Liver (tissue), 9 donors: ENCODE measurements around the gene C2orf92. TPM values are rescaled to one million over a fixed set of nuclear protein-coding genes. Genes with fewer than 3 reads are reported as not detected.

Experiments
- DNase-seq: peaks from one replicate; pipeline ENCODE4 v3.0.0-alpha.2; 2017; ENCODE audit warnings: low spot score
- H3K27ac ChIP-seq, 2 donors: one replicate each; pipeline ENCODE4 v1.7.0; 2013; ENCODE audit warnings: inconsistent platforms in 2 of 2, low read length in 2 of 2, control low read depth in 1 of 2, low read depth in 1 of 2, mild to moderate bottlenecking in 1 of 2
- H3K27me3 ChIP-seq, 4 donors: one replicate each; pipeline versions ENCODE4 v1.6.1 to v1.7.0; 2013; ENCODE audit warnings: low read length in 3 of 4, inconsistent platforms in 1 of 4, mild to moderate bottlenecking in 1 of 4, moderate library complexity in 1 of 4; ENCODE audit not compliant: control insufficient read depth in 4 of 4, insufficient read depth in 4 of 4
- H3K36me3 ChIP-seq, 4 donors: one replicate each; pipeline versions ENCODE4 v1.6.1 to v1.7.0; 2013; ENCODE audit warnings: low read length in 3 of 4, mild to moderate bottlenecking in 3 of 4, low read depth in 1 of 4, moderate library complexity in 1 of 4; ENCODE audit not compliant: control insufficient read depth in 4 of 4, insufficient read depth in 3 of 4
- H3K4me1 ChIP-seq, 4 donors: one replicate each; pipeline versions ENCODE4 v1.6.1 to v1.7.0; 2013; ENCODE audit warnings: low read length in 3 of 4, mild to moderate bottlenecking in 3 of 4, moderate library complexity in 1 of 4; ENCODE audit not compliant: control insufficient read depth in 4 of 4, insufficient read depth in 4 of 4
- H3K4me3 ChIP-seq, 3 donors: one replicate each; pipeline versions ENCODE4 v1.6.1 to v1.7.0; 2013; ENCODE audit warnings: low read length in 3 of 3, control low read depth in 1 of 3, low read depth in 1 of 3, mild to moderate bottlenecking in 1 of 3
- H3K9ac ChIP-seq, 2 donors: one replicate each; pipeline ENCODE4 v1.7.0; 2013; ENCODE audit warnings: low read length in 2 of 2, mild to moderate bottlenecking in 2 of 2, moderate library complexity in 2 of 2, control low read depth in 1 of 2, low read depth in 1 of 2
- H3K9me3 ChIP-seq, 4 donors: one replicate each; pipeline versions ENCODE4 v1.6.1 to v1.7.0; 2013; ENCODE audit warnings: low read length in 3 of 4; ENCODE audit not compliant: control insufficient read depth in 4 of 4
- ATF3 ChIP-seq: IDR thresholded peaks from 2 replicates; pipeline ENCODE4 v1.6.1; 2016; ENCODE audit warnings: antibody characterized with exemption
- CTCF ChIP-seq: fragments of 150-350 bp; IDR thresholded peaks from 2 replicates; pipeline ENCODE4 v1.5.1; 2017; ENCODE audit warnings: improper control_type of control experiment, low read depth, low read length; ENCODE audit not compliant: missing input control
- EGR1 ChIP-seq, 2 donors: IDR thresholded peaks; 2 replicates each; pipeline ENCODE4 v1.6.1; 2016 to 2018; ENCODE audit warnings: antibody characterized with exemption in 2 of 2, low read depth in 2 of 2
- FOXA1 ChIP-seq: IDR thresholded peaks from 2 replicates; pipeline ENCODE4 v1.6.1; 2016; ENCODE audit warnings: antibody characterized with exemption
- FOXA2 ChIP-seq: IDR thresholded peaks from 2 replicates; pipeline ENCODE4 v1.6.1; 2016; ENCODE audit warnings: antibody characterized with exemption
- GABPA ChIP-seq, 2 donors: IDR thresholded peaks in 1 of 2; conservative IDR thresholded peaks in 1 of 2; 2 replicates each; pipeline ENCODE4 v1.6.1; 2016; ENCODE audit warnings: antibody characterized with exemption in 2 of 2, mild to moderate bottlenecking in 1 of 2, moderate library complexity in 1 of 2
- HNF4A ChIP-seq, 2 donors: conservative IDR thresholded peaks; 2 replicates each; pipeline ENCODE4 v1.6.1; 2016; ENCODE audit warnings: antibody characterized with exemption in 2 of 2, mild to moderate bottlenecking in 2 of 2
- HNF4G ChIP-seq: IDR thresholded peaks from 2 replicates; pipeline ENCODE4 v1.6.1; 2016; ENCODE audit warnings: antibody characterized with exemption
- JUND ChIP-seq, 2 donors: IDR thresholded peaks; 2 replicates each; pipeline ENCODE4 v1.6.1; 2016; ENCODE audit warnings: antibody characterized with exemption in 2 of 2
- MAX ChIP-seq: IDR thresholded peaks from 2 replicates; pipeline ENCODE4 v1.6.1; 2016; ENCODE audit warnings: antibody characterized with exemption
- NR2F2 ChIP-seq: IDR thresholded peaks from 2 replicates; pipeline ENCODE4 v1.6.1; 2016; ENCODE audit warnings: antibody characterized with exemption
- RAD21 ChIP-seq, 2 donors: IDR thresholded peaks; 2 replicates each; pipeline ENCODE4 v1.6.1; 2016; ENCODE audit warnings: antibody characterized with exemption in 2 of 2, mild to moderate bottlenecking in 2 of 2
- REST ChIP-seq: IDR thresholded peaks from 2 replicates; pipeline ENCODE4 v1.6.1; 2016; ENCODE audit warnings: antibody characterized with exemption, mild to moderate bottlenecking
- RXRA ChIP-seq, 2 donors: IDR thresholded peaks; 2 replicates each; pipeline ENCODE4 v1.6.1; 2017 to 2018; ENCODE audit warnings: antibody characterized with exemption in 2 of 2, mild to moderate bottlenecking in 1 of 2
- SP1 ChIP-seq: IDR thresholded peaks from 2 replicates; pipeline ENCODE4 v1.6.1; 2018; ENCODE audit warnings: antibody characterized with exemption, mild to moderate bottlenecking
- TAF1 ChIP-seq: conservative IDR thresholded peaks from 2 replicates; pipeline ENCODE4 v1.6.1; 2016; ENCODE audit warnings: antibody characterized with exemption, mild to moderate bottlenecking
- YY1 ChIP-seq: IDR thresholded peaks from 2 replicates; pipeline ENCODE4 v1.6.1; 2016; ENCODE audit warnings: antibody characterized with exemption, mild to moderate bottlenecking
- ZBTB33 ChIP-seq: IDR thresholded peaks from 2 replicates; pipeline ENCODE4 v1.6.1; 2016; ENCODE audit warnings: antibody characterized with exemption
- WGBS: extraction: QIAGEN DNeasy Blood & Tissue Kit; methylation state at CpG from one replicate; pipeline ENCODE4 v1.1.7; 2013; 5-methylcytosine and 5-hydroxymethylcytosine counted together
- polyA plus RNA-seq, 2 donors: library from polyadenylated mRNA; stranded (reverse) in 1 of 2; unstranded in 1 of 2; fragments of 200-250 nt in 1 of 2; fragments of >200 nt in 1 of 2; fragmentation: Nextera tagmentation in 1 of 2; extraction: Ambion mirVana in 1 of 2; gene quantifications; one replicate each; pipeline versions ENCODE4 v1.2.1 to v1.2.3, GENCODE V29; 2013 to 2015
- total RNA-seq, 2 donors: library from RNA; depleted of rRNA; stranded (reverse); fragments of >200 nt; gene quantifications; one replicate each; pipeline ENCODE4 v1.2.3, GENCODE V29; 2014
- donor health status: healthy.
- donor health status: healthy.
- donor health status: healthy.
- donor health status: healthy.
- donor health status: healthy.

The C2orf92 gene
- total and polyA plus RNA-seq, 4 donors, result 0.96 to 8.0 (median 2.7) TPM

- H3K27ac ChIP-seq, result peak within 1 kb of the TSS; percentile 96 to 97
- H3K4me1 ChIP-seq, result peaks cover 10 to 15% (median 13%) of the 10 kb centered on the region in 4 donors
- peak; percentile 96 for DNase-seq
Observed at GRCh38 chr2:97663962-97664635, 5.4 kb upstream of the C2orf92 start, which contains the start of gene ACTR1B. Gene ACTR1B (minus strand): TSS chr2:97664044. CDS start chr2:97663890, 154 bp downstream.

More at GRCh38 chr2:97663962-97664635, 5.4 kb upstream of the C2orf92 start, which contains the start of gene ACTR1B:
- Histone ChIP-seq H3K9me3 (no peaks in the 10 kb centered on the region), H3K27me3 (no peaks in the 10 kb centered on the region), H3K36me3 (peaks cover 0 to 9% (median 2%) of the 10 kb centered on the region in 4 donors), H3K9ac (peak within 1 kb of the TSS; percentile 99), H3K4me3 (peak within 1 kb of the TSS; percentile 61 to 99 (median 96))
- TF ChIP-seq HNF4A (conservative IDR thresholded peaks at IDR 0.05) (no peak), CTCF (peak; percentile 50), EGR1 (IDR thresholded peaks at IDR 0.05; ENCODE audit: low read depth in 2 of 2) (no peak), TAF1 (peak; percentile 69), NR2F2 (no peak), JUND (IDR thresholded peaks at IDR 0.05) (peak; percentile 91 to 98), YY1 (peak; percentile 86), FOXA1 (no peak), REST (peak; percentile 78), GABPA (IDR thresholded peaks at IDR 0.05 in 1 of 2, conservative IDR thresholded peaks at IDR 0.05 in 1 of 2) (peak in 1 of 2 donors; percentile 78), RXRA (IDR thresholded peaks at IDR 0.05) (peak in 1 of 2 donors; percentile 16), RAD21 (IDR thresholded peaks at IDR 0.05) (peak in 1 of 2 donors; percentile 42), SP1 (peak; percentile 73), MAX (peak; percentile 89), ZBTB33 (no peak), ATF3 (peak; percentile 57), FOXA2 (no peak), HNF4G (no peak)
- WGBS, result under 1% methylated on average over 60 of the region's 60 CpGs
